Colonic mucosa (tissue), 4 donors: Measurements from ENCODE around the gene CARD11. TPM values are rescaled to one million over a fixed set of nuclear protein-coding genes. Genes with fewer than 3 reads are reported as not detected.

Source experiments
- DNase-seq: peaks from one replicate; pipeline ENCODE4 v3.0.0-alpha.2; 2020
- H3K27ac ChIP-seq: fragments of 200-600 bp; one replicate; pipeline ENCODE4 v1.8.0; 2021
- H3K27me3 ChIP-seq: fragments of 200-600 bp; one replicate; pipeline ENCODE4 v1.8.0; 2021
- H3K36me3 ChIP-seq: fragments of 200-600 bp; one replicate; pipeline ENCODE4 v1.8.0; 2021
- H3K4me1 ChIP-seq: fragments of 200-600 bp; one replicate; pipeline ENCODE4 v1.8.0; 2021; ENCODE audit warnings: mild to moderate bottlenecking
- H3K4me3 ChIP-seq: fragments of 200-600 bp; one replicate; pipeline ENCODE4 v1.8.0; 2021
- H3K9ac ChIP-seq, 2 donors: one replicate each; pipeline ENCODE4 v1.7.0; 2013; ENCODE audit warnings: control low read depth in 2 of 2, low read depth in 2 of 2, low read length in 2 of 2
- H3K9me3 ChIP-seq: fragments of 200-600 bp; one replicate; pipeline ENCODE4 v1.8.0; 2021
- intact Hi-C: fragments of 100-400 bp; cut with DNase I; formaldehyde crosslinking; loops from one replicate; pipeline ENCODE4 v1.14.1; 2022
- total RNA-seq, 2 donors: library from RNA; stranded (reverse); fragmentation: NEBNext Ultra II Directional in 1 of 2; extraction: Animal tissue kit (Norgen Biotek cat#: 25700) in 1 of 2; gene quantifications; one replicate each; pipeline ENCODE4 v1.2.1, GENCODE V29; 2021
- TF ChIP-seq, protein P1 (sequence below): fragments of 200-600 bp; IDR thresholded peaks from one replicate; pipeline ENCODE4 v1.8.0; 2022; ENCODE audit warnings: antibody characterized with exemption, mild to moderate bottlenecking
- donor health status: healthy.
- donor health status: DM: no; HTN: no; CAD: no.
- donor health status: DM: no; HTN: no; CAD: no.

Gene CARD11
- total RNA-seq, 2 donors from 2014 or later: 1.8 to 5.0 TPM

DNA sequence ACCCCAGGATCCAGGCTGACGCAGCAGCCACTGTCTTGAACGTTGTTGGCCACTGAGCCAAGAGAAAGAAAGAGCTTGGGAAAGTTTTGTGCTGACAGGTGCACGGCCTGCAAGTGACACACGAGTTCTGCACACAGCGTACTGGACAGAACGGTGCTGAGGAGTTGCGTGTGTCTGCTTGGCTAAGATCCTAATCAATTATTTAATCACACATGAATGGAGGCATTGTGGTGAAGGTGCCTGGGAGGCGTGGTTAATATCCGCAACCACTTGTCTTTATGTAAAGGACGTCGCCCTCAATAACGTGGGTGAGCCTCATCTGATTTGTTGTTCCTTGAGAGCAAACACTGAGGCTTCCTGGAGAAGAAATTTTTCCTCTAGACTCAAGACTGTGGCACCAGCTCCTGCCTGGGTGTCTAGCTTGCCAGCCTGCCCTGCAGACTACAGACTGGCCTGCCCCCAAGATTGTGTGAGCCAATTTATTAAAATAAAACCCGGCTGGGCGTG is 183.0 kb downstream of the CARD11 start:
- DNase-seq: no peak
- Histone ChIP-seq H3K27ac (no peak overlapping the region), H3K27me3 (no peaks in the 10 kb centered on the region), H3K9me3 (no peaks in the 10 kb centered on the region), H3K4me3 (no peak overlapping the region), H3K4me1 (no peaks in the 10 kb centered on the region), H3K9ac (no peak overlapping the region), H3K36me3 (no peaks in the 10 kb centered on the region)
- TF ChIP-seq, protein P1, sequence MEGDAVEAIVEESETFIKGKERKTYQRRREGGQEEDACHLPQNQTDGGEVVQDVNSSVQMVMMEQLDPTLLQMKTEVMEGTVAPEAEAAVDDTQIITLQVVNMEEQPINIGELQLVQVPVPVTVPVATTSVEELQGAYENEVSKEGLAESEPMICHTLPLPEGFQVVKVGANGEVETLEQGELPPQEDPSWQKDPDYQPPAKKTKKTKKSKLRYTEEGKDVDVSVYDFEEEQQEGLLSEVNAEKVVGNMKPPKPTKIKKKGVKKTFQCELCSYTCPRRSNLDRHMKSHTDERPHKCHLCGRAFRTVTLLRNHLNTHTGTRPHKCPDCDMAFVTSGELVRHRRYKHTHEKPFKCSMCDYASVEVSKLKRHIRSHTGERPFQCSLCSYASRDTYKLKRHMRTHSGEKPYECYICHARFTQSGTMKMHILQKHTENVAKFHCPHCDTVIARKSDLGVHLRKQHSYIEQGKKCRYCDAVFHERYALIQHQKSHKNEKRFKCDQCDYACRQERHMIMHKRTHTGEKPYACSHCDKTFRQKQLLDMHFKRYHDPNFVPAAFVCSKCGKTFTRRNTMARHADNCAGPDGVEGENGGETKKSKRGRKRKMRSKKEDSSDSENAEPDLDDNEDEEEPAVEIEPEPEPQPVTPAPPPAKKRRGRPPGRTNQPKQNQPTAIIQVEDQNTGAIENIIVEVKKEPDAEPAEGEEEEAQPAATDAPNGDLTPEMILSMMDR: no peak
- intact Hi-C loops: loop anchor here (10.0 kb wide), 1 partner anchor 1034 kb away; no protein-coding TSS in a partner anchor

DNA sequence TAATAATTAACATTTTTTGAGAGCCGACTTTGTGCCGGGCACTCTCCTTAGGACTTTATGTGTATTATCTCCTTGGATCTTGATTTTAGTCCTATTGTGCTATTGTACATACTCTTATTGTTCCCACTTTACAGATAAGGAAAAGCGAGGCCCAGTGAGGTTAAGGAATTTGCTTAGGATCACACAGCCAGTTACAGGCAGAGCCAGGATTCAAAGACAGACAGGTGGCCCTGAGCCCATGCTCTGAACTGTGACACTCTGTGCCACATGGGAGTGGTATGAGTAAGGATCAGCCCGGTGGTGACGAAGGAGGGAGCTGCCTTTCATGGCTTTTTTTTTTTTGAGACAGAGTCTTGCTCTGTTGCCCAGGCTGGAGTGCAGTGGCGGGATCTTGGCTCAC is 183.7 kb downstream of the CARD11 start:
- Histone ChIP-seq H3K4me1 (no peaks in the 10 kb centered on the region), H3K9ac (no peak overlapping the region), H3K4me3 (no peak overlapping the region), H3K27ac (no peak overlapping the region), H3K36me3 (no peaks in the 10 kb centered on the region), H3K27me3 (no peaks in the 10 kb centered on the region), H3K9me3 (no peaks in the 10 kb centered on the region)
- DNase-seq: no peak
- intact Hi-C loops: loop anchor here (10.0 kb wide), 1 partner anchor 1035 kb away; no protein-coding TSS in a partner anchor
- TF ChIP-seq, protein P1: no peak

DNA sequence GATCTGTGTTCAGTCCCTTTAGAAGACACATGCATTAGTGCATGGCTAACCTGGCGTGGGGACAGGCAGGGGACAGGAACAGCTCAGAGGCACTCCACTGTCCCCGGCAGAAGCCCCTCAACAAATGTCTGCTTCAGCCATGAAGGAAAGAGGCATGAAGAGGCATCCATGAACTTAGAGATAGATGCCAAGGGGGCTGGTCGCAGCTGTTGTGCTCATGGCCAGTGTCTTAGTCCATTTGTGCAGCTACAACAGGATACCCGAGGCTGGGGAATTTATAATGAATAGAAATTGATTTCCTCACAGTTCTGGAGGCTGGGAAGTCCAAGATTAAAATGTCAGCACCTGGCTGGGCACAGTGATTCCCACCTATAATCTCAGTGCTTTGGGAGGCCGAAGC is 185.0 kb downstream of the CARD11 start:
- Histone ChIP-seq H3K9me3 (no peaks in the 10 kb centered on the region), H3K27me3 (no peaks in the 10 kb centered on the region), H3K4me1 (no peaks in the 10 kb centered on the region), H3K4me3 (no peak overlapping the region), H3K9ac (no peak overlapping the region), H3K27ac (no peak overlapping the region), H3K36me3 (no peaks in the 10 kb centered on the region)
- intact Hi-C loops: no loop called here
- TF ChIP-seq, protein P1: no peak
- DNase-seq: no peak

DNA sequence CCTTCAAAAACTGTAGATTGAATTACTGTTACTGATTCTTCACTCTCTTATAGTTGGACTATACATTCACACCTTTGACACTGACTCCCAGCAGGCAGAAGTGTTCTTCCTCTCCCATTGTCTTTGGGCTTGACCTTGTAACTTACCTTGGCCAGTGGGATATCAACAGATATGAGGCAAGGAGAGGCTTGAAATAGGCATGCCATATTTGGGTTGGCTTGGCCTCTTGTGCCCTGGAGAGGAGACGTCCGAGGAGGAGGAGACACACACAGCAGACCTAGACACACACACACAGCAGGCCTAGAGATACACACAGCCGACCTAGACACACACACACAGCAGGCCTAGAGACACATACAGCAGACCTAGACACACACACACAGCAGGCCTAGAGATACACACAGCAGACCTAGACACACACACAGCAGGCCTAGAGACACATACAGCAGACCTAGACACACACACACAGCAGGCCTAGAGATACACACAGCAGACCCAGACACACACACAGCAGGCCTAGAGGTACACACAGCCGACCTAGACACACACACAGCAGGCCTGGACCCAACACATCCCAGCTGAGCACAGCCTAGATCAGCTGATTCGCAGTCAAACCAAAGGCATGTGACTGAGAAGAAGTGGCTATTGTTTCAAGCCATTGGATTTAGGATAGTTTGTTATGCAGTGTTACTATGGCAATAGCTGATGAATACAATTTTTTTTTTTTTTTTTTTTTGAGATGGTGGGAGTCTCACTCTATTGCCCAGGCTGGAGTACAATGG is 187.1 kb downstream of the CARD11 start:
- H3K9me3 ChIP-seq: no peaks in the 10 kb centered on the region
- no peaks in the 10 kb centered on the region for H3K36me3 ChIP-seq
- H3K27ac ChIP-seq: no peak overlapping the region
- no peaks in the 10 kb centered on the region for H3K4me1 ChIP-seq
- H3K9ac ChIP-seq: no peak overlapping the region
- H3K4me3 ChIP-seq: no peak overlapping the region
- intact Hi-C loops: no loop called here
- TF ChIP-seq, protein P1: no peak
- DNase-seq: no peak
- H3K27me3 ChIP-seq: no peaks in the 10 kb centered on the region

Other genes starting within 250 kb of the CARD11 start
- 10 to 100 TPM; 19.7 to 24.8 TPM for gene GNA12, start 199.6 kb downstream of the CARD11 start, total RNA-seq